HUES64 (cell line): ENCODE data around the gene EPM2A.
"Not testable (repeated sequence)": the region's sequence is repeated elsewhere in the genome, so short reads cannot be mapped to it uniquely, and the experiment has no call there.

Experiments
- H3K27ac ChIP-seq: 2 replicates; pipeline ENCODE4 v1.7.0; 2013; ENCODE audit warnings: low read depth, low read length, inconsistent platforms
- H3K27me3 ChIP-seq: 2 replicates; pipeline ENCODE4 v1.6.1; 2013; ENCODE audit warnings: mild to moderate bottlenecking, low read length; ENCODE audit not compliant: insufficient read depth
- H3K36me3 ChIP-seq: 2 replicates; pipeline ENCODE4 v1.6.1; 2013; ENCODE audit warnings: mild to moderate bottlenecking, low read length; ENCODE audit not compliant: insufficient read depth
- H3K4me1 ChIP-seq: 2 replicates; pipeline ENCODE4 v1.6.1; 2013; ENCODE audit warnings: mild to moderate bottlenecking, low read length, moderate library complexity; ENCODE audit not compliant: insufficient read depth
- H3K4me3 ChIP-seq: 2 replicates; pipeline ENCODE4 v1.5.1; 2013; ENCODE audit warnings: mild to moderate bottlenecking, low read length, moderate library complexity
- H3K9ac ChIP-seq: 2 replicates; pipeline ENCODE4 v1.6.1; 2013; ENCODE audit warnings: mild to moderate bottlenecking, low read depth, low read length
- H3K9me3 ChIP-seq: 2 replicates; pipeline ENCODE4 v1.6.1; 2013; ENCODE audit warnings: low read depth, low read length; ENCODE audit not compliant: insufficient read depth
- WGBS: fragments of 150-250, 120-280 bp; methylation state at CpG from one replicate; pipeline ENCODE4 v1.1.7; 2013; ENCODE audit warnings: missing lambda C conversion rate; 5-methylcytosine and 5-hydroxymethylcytosine counted together

The EPM2A gene

GRCh38 chr6:145749632-145750031, 14.3 kb upstream of the EPM2A start:
- H3K9ac ChIP-seq: no peak overlapping the region
- WGBS: 87% methylated on average over 1 of the region's 1 CpG
- no peaks in the 10 kb centered on the region for H3K27me3 ChIP-seq
- H3K9me3 ChIP-seq: no peaks in the 10 kb centered on the region
- H3K4me1 ChIP-seq: no peaks in the 10 kb centered on the region
- no peaks in the 10 kb centered on the region for H3K36me3 ChIP-seq
- H3K4me3 ChIP-seq: no peak overlapping the region
- no peak overlapping the region for H3K27ac ChIP-seq

DNA sequence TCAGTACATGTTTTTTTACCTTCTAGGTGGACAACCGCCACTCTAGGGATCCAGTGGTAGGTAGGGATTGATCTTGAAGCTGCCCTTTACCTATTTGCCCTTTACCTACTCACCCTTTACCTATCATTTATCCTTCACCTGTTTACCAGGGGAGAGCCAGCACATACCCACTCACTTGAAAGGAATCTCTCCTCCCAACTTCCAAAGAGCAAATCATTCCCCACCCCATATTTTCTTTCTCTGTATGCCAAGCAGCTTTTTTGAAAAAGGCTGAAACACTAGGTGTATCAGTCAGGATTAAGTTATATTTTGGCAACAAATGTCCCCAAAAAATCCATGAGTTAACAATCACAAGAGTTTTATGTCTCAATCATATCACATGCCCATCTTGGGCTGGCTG, 10.5 kb upstream of the EPM2A start:
- Histone ChIP-seq H3K9me3 (no peaks in the 10 kb centered on the region), H3K27me3 (no peaks in the 10 kb centered on the region), H3K4me1 (no peaks in the 10 kb centered on the region), H3K9ac (no peak overlapping the region), H3K4me3 (no peak overlapping the region), H3K27ac (no peak overlapping the region), H3K36me3 (no peaks in the 10 kb centered on the region)
- no CpG with 5 or more reads among the region's 1 CpG for WGBS

GRCh38 chr6:145744619-145745018, 9.3 kb upstream of the EPM2A start:
- Histone ChIP-seq H3K27ac (no peak overlapping the region), H3K4me1 (no peaks in the 10 kb centered on the region), H3K9ac (no peak overlapping the region), H3K4me3 (no peak overlapping the region), H3K9me3 (no peaks in the 10 kb centered on the region), H3K27me3 (no peaks in the 10 kb centered on the region), H3K36me3 (no peaks in the 10 kb centered on the region)
- 100% methylated on average over 1 of the region's 2 CpGs for WGBS

- Histone ChIP-seq H3K4me1 (no peaks in the 10 kb centered on the region), H3K9me3 (no peaks in the 10 kb centered on the region), H3K9ac (no peak overlapping the region), H3K27me3 (no peaks in the 10 kb centered on the region), H3K36me3 (no peaks in the 10 kb centered on the region), H3K27ac (no peak overlapping the region), H3K4me3 (no peak overlapping the region)
- WGBS: 94% methylated on average over 1 of the region's 2 CpGs
Observed at GRCh38 chr6:145743332-145743731, 8.0 kb upstream of the EPM2A start.

DNA sequence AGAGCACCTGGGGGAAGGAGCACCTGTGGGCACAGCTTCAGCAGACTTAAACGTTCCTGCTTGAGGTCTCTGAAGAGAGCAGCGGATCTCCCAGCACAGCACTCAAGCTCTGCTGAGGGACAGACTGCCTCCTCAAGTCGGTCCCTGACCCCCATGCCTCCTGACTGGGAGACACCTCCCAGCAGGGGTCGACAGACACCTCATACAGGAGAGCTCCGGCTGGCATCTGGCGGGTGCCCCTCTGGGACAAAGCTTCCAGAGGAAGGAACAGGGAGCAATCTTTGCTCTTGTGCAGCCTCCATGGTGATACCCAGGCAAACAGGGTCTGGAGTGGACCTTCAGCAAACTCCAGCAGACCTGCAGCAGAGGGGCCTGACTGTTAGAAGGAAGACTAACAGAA, 7.2 kb upstream of the EPM2A start:
- H3K9me3 ChIP-seq, H3K36me3 ChIP-seq, H3K27me3 ChIP-seq, H3K9ac ChIP-seq, H3K4me3 ChIP-seq, H3K27ac ChIP-seq, H3K4me1 ChIP-seq: not testable (repeated sequence)
- WGBS: 92% methylated on average over 6 of the region's 6 CpGs

DNA sequence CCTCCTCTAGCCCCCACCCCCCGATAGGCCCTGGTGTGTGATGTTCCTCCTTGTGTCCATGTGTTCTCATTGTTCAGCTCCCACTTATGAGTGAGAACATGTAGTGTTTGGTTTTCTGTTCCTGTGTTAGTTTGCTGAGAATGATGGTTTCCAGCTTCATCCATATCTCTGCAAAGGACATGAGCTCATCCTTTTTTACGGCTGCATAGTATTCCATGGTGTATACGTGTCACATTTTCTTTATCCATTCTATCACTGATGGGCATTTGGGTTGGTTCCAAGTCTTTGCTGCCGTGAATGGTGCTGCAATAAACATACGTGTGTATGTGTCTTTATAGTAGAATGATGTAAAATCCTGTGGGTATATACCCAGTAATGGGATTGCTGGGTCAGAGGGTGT, 4.4 kb upstream of the EPM2A start:
- 95% methylated on average over 5 of the region's 5 CpGs for WGBS
- not testable (repeated sequence) for H3K4me1 ChIP-seq, H3K9me3 ChIP-seq, H3K27me3 ChIP-seq, H3K4me3 ChIP-seq, H3K27ac ChIP-seq, H3K36me3 ChIP-seq, H3K9ac ChIP-seq

- Histone ChIP-seq H3K27me3 (no peaks in the 10 kb centered on the region), H3K4me3 (no peak overlapping the region), H3K36me3 (no peaks in the 10 kb centered on the region), H3K27ac (no peak overlapping the region), H3K9me3 (no peaks in the 10 kb centered on the region), H3K9ac (no peak overlapping the region), H3K4me1 (peaks cover 15% of the 10 kb centered on the region)
Observed at GRCh38 chr6:145738265-145738664, 2.9 kb upstream of the EPM2A start.

GRCh38 chr6:145736661-145737144, 1.4 kb upstream of the EPM2A start:
- H3K9me3 ChIP-seq: no peaks in the 10 kb centered on the region
- no peaks in the 10 kb centered on the region for H3K27me3 ChIP-seq
- H3K36me3 ChIP-seq: no peaks in the 10 kb centered on the region
- H3K4me1 ChIP-seq: peaks cover 15% of the 10 kb centered on the region
- H3K9ac ChIP-seq: peak overlapping the region; percentile 99; the same call in 1 of the 2 replicates
- WGBS: 96% methylated on average over 7 of the region's 7 CpGs
- H3K27ac ChIP-seq: no peak overlapping the region; the same call in 1 of the 2 replicates
- peak overlapping the region; percentile 80 for H3K4me3 ChIP-seq

- WGBS: under 1% methylated on average over 73 of the region's 74 CpGs
Observed at GRCh38 chr6:145734486-145735355, 599 bp downstream of the EPM2A start.

GRCh38 chr6:145733810-145734209, 1.5 kb downstream of the EPM2A start:
- no peaks in the 10 kb centered on the region for H3K36me3 ChIP-seq
- WGBS: 89% methylated on average over 3 of the region's 4 CpGs
- H3K4me3 ChIP-seq: peak overlapping the region; percentile 80
- H3K4me1 ChIP-seq: peaks cover 15% of the 10 kb centered on the region
- H3K27me3 ChIP-seq: no peaks in the 10 kb centered on the region
- no peak overlapping the region for H3K27ac ChIP-seq
- no peak overlapping the region for H3K9ac ChIP-seq
- peaks cover 7% of the 10 kb centered on the region for H3K9me3 ChIP-seq

More at GRCh38 chr6:145734486-145735355, 599 bp downstream of the EPM2A start:
- Histone ChIP-seq H3K4me3 (peak overlapping the region; percentile 80), H3K36me3 (no peaks in the 10 kb centered on the region), H3K9ac (peak overlapping the region; percentile 99), H3K4me1 (peaks cover 15% of the 10 kb centered on the region), H3K27ac (peak overlapping the region; percentile 98), H3K9me3 (no peaks in the 10 kb centered on the region), H3K27me3 (no peaks in the 10 kb centered on the region)

DNA sequence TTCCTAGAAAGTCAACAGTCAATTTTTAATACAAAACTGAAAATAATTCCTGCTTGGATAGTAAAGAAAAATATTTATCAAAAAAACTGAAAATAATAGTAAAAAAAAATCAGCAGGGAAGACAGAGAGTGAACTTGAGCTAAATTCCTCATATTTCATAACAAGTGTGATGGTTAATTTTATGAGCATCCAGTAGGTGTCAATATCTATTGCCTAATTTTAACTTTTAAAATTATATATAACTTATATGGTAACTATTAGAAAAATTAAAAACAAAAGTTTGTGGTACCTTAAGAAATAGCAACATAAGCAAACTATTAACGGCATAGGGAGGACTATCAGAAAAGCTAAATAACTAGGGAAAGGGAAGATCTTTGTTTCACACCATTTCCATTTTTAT, 2.1 kb downstream of the EPM2A start:
- H3K4me1 ChIP-seq: peaks cover 15% of the 10 kb centered on the region
- H3K9ac ChIP-seq: no peak overlapping the region
- H3K27me3 ChIP-seq: no peaks in the 10 kb centered on the region
- no peak overlapping the region for H3K27ac ChIP-seq
- WGBS: no CpG with 5 or more reads among the region's 1 CpG
- no peak overlapping the region for H3K4me3 ChIP-seq
- H3K36me3 ChIP-seq: no peaks in the 10 kb centered on the region
- peaks cover 9% of the 10 kb centered on the region for H3K9me3 ChIP-seq
